H1 (cell line): ENCODE results near the gene GNAL. TPM values are rescaled to one million over a fixed set of nuclear protein-coding genes. Genes with fewer than 3 reads are reported as not detected.

Source experiments
- POU5F1 ChIP-seq: IDR thresholded peaks from 2 replicates; pipeline ENCODE4 v1.6.1; 2011; ENCODE audit warnings: low read depth, mild to moderate bottlenecking, low read length, moderate library complexity
- SIN3A ChIP-seq, 2 experiments: IDR thresholded peaks in 1 of 2; conservative IDR thresholded peaks in 1 of 2; 2 replicates each; pipeline ENCODE4 v1.6.1; 2011 to 2012; ENCODE audit warnings: low read length in 2 of 2, improper control_type of control experiment in 1 of 2, low read depth in 1 of 2, mild to moderate bottlenecking in 1 of 2
- polyA plus RNA-seq, 7 experiments: library from polyadenylated mRNA; depleted of rRNA in 3 of 7; stranded (reverse) in 5 of 7; unstranded in 2 of 7; fragments of >200 nt in 5 of 7; fragments of 200-250 nt in 2 of 7; gene quantifications; 1 replicate in 5 of 7; 2 replicates in 1 of 7; 4 replicates in 1 of 7; pipeline versions ENCODE4 v1.2.1 to v1.2.3, GENCODE V29; 2011 to 2013; ENCODE audit warnings: missing spikeins in 2 of 7, mixed read lengths in 2 of 7
- total RNA-seq: library from RNA; stranded (reverse); fragmentation: NEBNext Ultra II Directional; extraction: Animal tissue kit (Norgen Biotek cat#: 25700); gene quantifications from 2 replicates; pipeline ENCODE4 v1.2.1, GENCODE V29; 2021
- TF ChIP-seq, protein P1 (sequence below): fragments of 300-600 bp; sonication (generic); IDR thresholded peaks from 2 replicates; pipeline ENCODE4 v1.7.1; 2012; ENCODE audit warnings: low read length, moderate library complexity, mild to moderate bottlenecking, inconsistent platforms; ENCODE audit not compliant: insufficient replicate concordance

Gene GNAL
- total and polyA plus RNA-seq, 2 of the 8 experiments (the other 6 are each of a cell fraction or from before 2014, with no cell fraction given) = 13.2 to 18.3 TPM

GRCh38 chr18:11801573-11801972 is 112.5 kb downstream of the GNAL start (continued):
- TF ChIP-seq, protein P1, sequence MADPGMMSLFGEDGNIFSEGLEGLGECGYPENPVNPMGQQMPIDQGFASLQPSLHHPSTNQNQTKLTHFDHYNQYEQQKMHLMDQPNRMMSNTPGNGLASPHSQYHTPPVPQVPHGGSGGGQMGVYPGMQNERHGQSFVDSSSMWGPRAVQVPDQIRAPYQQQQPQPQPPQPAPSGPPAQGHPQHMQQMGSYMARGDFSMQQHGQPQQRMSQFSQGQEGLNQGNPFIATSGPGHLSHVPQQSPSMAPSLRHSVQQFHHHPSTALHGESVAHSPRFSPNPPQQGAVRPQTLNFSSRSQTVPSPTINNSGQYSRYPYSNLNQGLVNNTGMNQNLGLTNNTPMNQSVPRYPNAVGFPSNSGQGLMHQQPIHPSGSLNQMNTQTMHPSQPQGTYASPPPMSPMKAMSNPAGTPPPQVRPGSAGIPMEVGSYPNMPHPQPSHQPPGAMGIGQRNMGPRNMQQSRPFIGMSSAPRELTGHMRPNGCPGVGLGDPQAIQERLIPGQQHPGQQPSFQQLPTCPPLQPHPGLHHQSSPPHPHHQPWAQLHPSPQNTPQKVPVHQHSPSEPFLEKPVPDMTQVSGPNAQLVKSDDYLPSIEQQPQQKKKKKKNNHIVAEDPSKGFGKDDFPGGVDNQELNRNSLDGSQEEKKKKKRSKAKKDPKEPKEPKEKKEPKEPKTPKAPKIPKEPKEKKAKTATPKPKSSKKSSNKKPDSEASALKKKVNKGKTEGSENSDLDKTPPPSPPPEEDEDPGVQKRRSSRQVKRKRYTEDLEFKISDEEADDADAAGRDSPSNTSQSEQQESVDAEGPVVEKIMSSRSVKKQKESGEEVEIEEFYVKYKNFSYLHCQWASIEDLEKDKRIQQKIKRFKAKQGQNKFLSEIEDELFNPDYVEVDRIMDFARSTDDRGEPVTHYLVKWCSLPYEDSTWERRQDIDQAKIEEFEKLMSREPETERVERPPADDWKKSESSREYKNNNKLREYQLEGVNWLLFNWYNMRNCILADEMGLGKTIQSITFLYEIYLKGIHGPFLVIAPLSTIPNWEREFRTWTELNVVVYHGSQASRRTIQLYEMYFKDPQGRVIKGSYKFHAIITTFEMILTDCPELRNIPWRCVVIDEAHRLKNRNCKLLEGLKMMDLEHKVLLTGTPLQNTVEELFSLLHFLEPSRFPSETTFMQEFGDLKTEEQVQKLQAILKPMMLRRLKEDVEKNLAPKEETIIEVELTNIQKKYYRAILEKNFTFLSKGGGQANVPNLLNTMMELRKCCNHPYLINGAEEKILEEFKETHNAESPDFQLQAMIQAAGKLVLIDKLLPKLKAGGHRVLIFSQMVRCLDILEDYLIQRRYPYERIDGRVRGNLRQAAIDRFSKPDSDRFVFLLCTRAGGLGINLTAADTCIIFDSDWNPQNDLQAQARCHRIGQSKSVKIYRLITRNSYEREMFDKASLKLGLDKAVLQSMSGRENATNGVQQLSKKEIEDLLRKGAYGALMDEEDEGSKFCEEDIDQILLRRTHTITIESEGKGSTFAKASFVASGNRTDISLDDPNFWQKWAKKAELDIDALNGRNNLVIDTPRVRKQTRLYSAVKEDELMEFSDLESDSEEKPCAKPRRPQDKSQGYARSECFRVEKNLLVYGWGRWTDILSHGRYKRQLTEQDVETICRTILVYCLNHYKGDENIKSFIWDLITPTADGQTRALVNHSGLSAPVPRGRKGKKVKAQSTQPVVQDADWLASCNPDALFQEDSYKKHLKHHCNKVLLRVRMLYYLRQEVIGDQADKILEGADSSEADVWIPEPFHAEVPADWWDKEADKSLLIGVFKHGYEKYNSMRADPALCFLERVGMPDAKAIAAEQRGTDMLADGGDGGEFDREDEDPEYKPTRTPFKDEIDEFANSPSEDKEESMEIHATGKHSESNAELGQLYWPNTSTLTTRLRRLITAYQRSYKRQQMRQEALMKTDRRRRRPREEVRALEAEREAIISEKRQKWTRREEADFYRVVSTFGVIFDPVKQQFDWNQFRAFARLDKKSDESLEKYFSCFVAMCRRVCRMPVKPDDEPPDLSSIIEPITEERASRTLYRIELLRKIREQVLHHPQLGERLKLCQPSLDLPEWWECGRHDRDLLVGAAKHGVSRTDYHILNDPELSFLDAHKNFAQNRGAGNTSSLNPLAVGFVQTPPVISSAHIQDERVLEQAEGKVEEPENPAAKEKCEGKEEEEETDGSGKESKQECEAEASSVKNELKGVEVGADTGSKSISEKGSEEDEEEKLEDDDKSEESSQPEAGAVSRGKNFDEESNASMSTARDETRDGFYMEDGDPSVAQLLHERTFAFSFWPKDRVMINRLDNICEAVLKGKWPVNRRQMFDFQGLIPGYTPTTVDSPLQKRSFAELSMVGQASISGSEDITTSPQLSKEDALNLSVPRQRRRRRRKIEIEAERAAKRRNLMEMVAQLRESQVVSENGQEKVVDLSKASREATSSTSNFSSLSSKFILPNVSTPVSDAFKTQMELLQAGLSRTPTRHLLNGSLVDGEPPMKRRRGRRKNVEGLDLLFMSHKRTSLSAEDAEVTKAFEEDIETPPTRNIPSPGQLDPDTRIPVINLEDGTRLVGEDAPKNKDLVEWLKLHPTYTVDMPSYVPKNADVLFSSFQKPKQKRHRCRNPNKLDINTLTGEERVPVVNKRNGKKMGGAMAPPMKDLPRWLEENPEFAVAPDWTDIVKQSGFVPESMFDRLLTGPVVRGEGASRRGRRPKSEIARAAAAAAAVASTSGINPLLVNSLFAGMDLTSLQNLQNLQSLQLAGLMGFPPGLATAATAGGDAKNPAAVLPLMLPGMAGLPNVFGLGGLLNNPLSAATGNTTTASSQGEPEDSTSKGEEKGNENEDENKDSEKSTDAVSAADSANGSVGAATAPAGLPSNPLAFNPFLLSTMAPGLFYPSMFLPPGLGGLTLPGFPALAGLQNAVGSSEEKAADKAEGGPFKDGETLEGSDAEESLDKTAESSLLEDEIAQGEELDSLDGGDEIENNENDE = no peak
- no peak for TF ChIP-seq SIN3A (conservative IDR thresholded peaks at IDR 0.05 in 1 of 2, IDR thresholded peaks at IDR 0.05 in 1 of 2; ENCODE audit: low read depth in 1 of 2, low read length in 2 of 2)
- TF ChIP-seq POU5F1 = no peak
- TF ChIP-seq, all 59 proteins: peak for 0
